ENCODE data around the gene PLEKHA7.

GRCh38 chr11:16820324-16821092, 193.7 kb downstream of the PLEKHA7 start:
- peak; percentile 82 to 93 (median 85) for TF ChIP-seq CTCF (IDR thresholded peaks at IDR 0.05; ENCODE audit: control extremely low read depth in 1 of 3, insufficient read depth in 1 of 3, low read depth in 1 of 3, low read length in 3 of 3)
- TF ChIP-seq POLR2A (IDR thresholded peaks at IDR 0.05; ENCODE audit: control extremely low read depth in 1 of 2, low read depth in 2 of 2, low read length in 2 of 2), result no peak
- TF ChIP-seq, protein P1, sequence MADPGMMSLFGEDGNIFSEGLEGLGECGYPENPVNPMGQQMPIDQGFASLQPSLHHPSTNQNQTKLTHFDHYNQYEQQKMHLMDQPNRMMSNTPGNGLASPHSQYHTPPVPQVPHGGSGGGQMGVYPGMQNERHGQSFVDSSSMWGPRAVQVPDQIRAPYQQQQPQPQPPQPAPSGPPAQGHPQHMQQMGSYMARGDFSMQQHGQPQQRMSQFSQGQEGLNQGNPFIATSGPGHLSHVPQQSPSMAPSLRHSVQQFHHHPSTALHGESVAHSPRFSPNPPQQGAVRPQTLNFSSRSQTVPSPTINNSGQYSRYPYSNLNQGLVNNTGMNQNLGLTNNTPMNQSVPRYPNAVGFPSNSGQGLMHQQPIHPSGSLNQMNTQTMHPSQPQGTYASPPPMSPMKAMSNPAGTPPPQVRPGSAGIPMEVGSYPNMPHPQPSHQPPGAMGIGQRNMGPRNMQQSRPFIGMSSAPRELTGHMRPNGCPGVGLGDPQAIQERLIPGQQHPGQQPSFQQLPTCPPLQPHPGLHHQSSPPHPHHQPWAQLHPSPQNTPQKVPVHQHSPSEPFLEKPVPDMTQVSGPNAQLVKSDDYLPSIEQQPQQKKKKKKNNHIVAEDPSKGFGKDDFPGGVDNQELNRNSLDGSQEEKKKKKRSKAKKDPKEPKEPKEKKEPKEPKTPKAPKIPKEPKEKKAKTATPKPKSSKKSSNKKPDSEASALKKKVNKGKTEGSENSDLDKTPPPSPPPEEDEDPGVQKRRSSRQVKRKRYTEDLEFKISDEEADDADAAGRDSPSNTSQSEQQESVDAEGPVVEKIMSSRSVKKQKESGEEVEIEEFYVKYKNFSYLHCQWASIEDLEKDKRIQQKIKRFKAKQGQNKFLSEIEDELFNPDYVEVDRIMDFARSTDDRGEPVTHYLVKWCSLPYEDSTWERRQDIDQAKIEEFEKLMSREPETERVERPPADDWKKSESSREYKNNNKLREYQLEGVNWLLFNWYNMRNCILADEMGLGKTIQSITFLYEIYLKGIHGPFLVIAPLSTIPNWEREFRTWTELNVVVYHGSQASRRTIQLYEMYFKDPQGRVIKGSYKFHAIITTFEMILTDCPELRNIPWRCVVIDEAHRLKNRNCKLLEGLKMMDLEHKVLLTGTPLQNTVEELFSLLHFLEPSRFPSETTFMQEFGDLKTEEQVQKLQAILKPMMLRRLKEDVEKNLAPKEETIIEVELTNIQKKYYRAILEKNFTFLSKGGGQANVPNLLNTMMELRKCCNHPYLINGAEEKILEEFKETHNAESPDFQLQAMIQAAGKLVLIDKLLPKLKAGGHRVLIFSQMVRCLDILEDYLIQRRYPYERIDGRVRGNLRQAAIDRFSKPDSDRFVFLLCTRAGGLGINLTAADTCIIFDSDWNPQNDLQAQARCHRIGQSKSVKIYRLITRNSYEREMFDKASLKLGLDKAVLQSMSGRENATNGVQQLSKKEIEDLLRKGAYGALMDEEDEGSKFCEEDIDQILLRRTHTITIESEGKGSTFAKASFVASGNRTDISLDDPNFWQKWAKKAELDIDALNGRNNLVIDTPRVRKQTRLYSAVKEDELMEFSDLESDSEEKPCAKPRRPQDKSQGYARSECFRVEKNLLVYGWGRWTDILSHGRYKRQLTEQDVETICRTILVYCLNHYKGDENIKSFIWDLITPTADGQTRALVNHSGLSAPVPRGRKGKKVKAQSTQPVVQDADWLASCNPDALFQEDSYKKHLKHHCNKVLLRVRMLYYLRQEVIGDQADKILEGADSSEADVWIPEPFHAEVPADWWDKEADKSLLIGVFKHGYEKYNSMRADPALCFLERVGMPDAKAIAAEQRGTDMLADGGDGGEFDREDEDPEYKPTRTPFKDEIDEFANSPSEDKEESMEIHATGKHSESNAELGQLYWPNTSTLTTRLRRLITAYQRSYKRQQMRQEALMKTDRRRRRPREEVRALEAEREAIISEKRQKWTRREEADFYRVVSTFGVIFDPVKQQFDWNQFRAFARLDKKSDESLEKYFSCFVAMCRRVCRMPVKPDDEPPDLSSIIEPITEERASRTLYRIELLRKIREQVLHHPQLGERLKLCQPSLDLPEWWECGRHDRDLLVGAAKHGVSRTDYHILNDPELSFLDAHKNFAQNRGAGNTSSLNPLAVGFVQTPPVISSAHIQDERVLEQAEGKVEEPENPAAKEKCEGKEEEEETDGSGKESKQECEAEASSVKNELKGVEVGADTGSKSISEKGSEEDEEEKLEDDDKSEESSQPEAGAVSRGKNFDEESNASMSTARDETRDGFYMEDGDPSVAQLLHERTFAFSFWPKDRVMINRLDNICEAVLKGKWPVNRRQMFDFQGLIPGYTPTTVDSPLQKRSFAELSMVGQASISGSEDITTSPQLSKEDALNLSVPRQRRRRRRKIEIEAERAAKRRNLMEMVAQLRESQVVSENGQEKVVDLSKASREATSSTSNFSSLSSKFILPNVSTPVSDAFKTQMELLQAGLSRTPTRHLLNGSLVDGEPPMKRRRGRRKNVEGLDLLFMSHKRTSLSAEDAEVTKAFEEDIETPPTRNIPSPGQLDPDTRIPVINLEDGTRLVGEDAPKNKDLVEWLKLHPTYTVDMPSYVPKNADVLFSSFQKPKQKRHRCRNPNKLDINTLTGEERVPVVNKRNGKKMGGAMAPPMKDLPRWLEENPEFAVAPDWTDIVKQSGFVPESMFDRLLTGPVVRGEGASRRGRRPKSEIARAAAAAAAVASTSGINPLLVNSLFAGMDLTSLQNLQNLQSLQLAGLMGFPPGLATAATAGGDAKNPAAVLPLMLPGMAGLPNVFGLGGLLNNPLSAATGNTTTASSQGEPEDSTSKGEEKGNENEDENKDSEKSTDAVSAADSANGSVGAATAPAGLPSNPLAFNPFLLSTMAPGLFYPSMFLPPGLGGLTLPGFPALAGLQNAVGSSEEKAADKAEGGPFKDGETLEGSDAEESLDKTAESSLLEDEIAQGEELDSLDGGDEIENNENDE (IDR thresholded peaks at IDR 0.05; ENCODE audit: insufficient replicate concordance, low read length), result no peak
- TF ChIP-seq BRCA1 (IDR thresholded peaks at IDR 0.05; ENCODE audit: low read depth, low read length), result no peak
- TF ChIP-seq SIN3A (conservative IDR thresholded peaks at IDR 0.05 in 1 of 2, IDR thresholded peaks at IDR 0.05 in 1 of 2; ENCODE audit: low read depth in 1 of 2, low read length in 2 of 2), result no peak
- TF ChIP-seq RNF2 (IDR thresholded peaks at IDR 0.05; ENCODE audit: borderline replicate concordance, low read depth, low read length, missing control alignments, poor library complexity, severe bottlenecking), result no peak
- TF ChIP-seq, protein P2, sequence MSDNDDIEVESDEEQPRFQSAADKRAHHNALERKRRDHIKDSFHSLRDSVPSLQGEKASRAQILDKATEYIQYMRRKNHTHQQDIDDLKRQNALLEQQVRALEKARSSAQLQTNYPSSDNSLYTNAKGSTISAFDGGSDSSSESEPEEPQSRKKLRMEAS (IDR thresholded peaks at IDR 0.05), result no peak
- TF ChIP-seq TBP (IDR thresholded peaks at IDR 0.05; ENCODE audit: low read depth, low read length), result no peak
- no peak for TF ChIP-seq GABPA (IDR thresholded peaks at IDR 0.05; ENCODE audit: borderline replicate concordance, insufficient read depth, low read length)
- TF ChIP-seq EZH2 (IDR thresholded peaks at IDR 0.05; ENCODE audit: low read depth, low read length, severe bottlenecking), result no peak
- TF ChIP-seq SAP30 (IDR thresholded peaks at IDR 0.05; ENCODE audit: insufficient read depth, insufficient replicate concordance, low read length), result no peak
- TF ChIP-seq POLR2AphosphoS5 (IDR thresholded peaks at IDR 0.05; ENCODE audit: low read depth, low read length), result no peak
- no peak for TF ChIP-seq CEBPB (IDR thresholded peaks at IDR 0.05; ENCODE audit: low read depth, low read length)
- TF ChIP-seq TAF7 (optimal IDR thresholded peaks at IDR 0.05; ENCODE audit: borderline replicate concordance, low read depth, low read length), result no peak
